H1 (cell line): ENCODE results near the gene OR2T6.

Experiments
- BCL11A ChIP-seq, 2 experiments: IDR thresholded peaks; one replicate each; pipeline ENCODE4 v1.6.1; 2011; ENCODE audit warnings: low read depth in 2 of 2, low read length in 2 of 2, mild to moderate bottlenecking in 2 of 2
- BRCA1 ChIP-seq: IDR thresholded peaks from 2 replicates; pipeline ENCODE4 v1.6.1; 2012; ENCODE audit warnings: low read depth, low read length, improper control_type of control experiment
- CBX5 ChIP-seq: fragments of 300-800, 300-1000 bp; sonication (generic); IDR thresholded peaks from 2 replicates; pipeline ENCODE4 v1.7.1; 2016; ENCODE audit warnings: antibody characterized with exemption, low read length, low read depth
- CTCF ChIP-seq, 3 experiments: IDR thresholded peaks; 1 replicate in 2 of 3; 2 replicates in 1 of 3; pipeline versions ENCODE4 v1.5.1 to v1.6.1; 2011; ENCODE audit warnings: low read length in 3 of 3, mild to moderate bottlenecking in 3 of 3, inconsistent platforms in 2 of 3, low read depth in 1 of 3, moderate library complexity in 1 of 3; ENCODE audit not compliant: insufficient read depth in 1 of 3; ENCODE audit errors: control extremely low read depth in 1 of 3
- SIN3A ChIP-seq, 2 experiments: IDR thresholded peaks in 1 of 2; conservative IDR thresholded peaks in 1 of 2; 2 replicates each; pipeline ENCODE4 v1.6.1; 2011 to 2012; ENCODE audit warnings: low read length in 2 of 2, improper control_type of control experiment in 1 of 2, low read depth in 1 of 2, mild to moderate bottlenecking in 1 of 2
- SIX5 ChIP-seq: IDR thresholded peaks from 2 replicates; pipeline ENCODE4 v1.6.1; 2011; ENCODE audit warnings: mild to moderate bottlenecking, low read depth, low read length
- TAF1 ChIP-seq: IDR thresholded peaks from 2 replicates; pipeline ENCODE4 v1.6.1; 2011; ENCODE audit warnings: mild to moderate bottlenecking, low read depth, low read length
- TF ChIP-seq, protein P1 (sequence below): IDR thresholded peaks from 2 replicates; pipeline ENCODE4 v1.6.1; 2012; ENCODE audit warnings: inconsistent platforms

GRCh38 chr1:248404024-248404423, 28.5 kb downstream of the OR2T6 start:
- TF ChIP-seq BRCA1 (no peak), SIN3A (conservative IDR thresholded peaks at IDR 0.05 in 1 of 2, IDR thresholded peaks at IDR 0.05 in 1 of 2; ENCODE audit: low read depth in 1 of 2, low read length in 2 of 2) (no peak), CTCF (IDR thresholded peaks at IDR 0.05; ENCODE audit: control extremely low read depth in 1 of 3, insufficient read depth in 1 of 3, low read depth in 1 of 3, low read length in 3 of 3) (no peak), BCL11A (IDR thresholded peaks at IDR 0.05; ENCODE audit: low read depth in 2 of 2, low read length in 2 of 2) (no peak), CBX5 (no peak), TAF1 (no peak), SIX5 (no peak)
- TF ChIP-seq, protein P1, sequence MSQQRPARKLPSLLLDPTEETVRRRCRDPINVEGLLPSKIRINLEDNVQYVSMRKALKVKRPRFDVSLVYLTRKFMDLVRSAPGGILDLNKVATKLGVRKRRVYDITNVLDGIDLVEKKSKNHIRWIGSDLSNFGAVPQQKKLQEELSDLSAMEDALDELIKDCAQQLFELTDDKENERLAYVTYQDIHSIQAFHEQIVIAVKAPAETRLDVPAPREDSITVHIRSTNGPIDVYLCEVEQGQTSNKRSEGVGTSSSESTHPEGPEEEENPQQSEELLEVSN: no peak
